ENCODE results near the gene SCGB1C1. TPM values are rescaled to one million over a fixed set of nuclear protein-coding genes. Genes with fewer than 3 reads are reported as not detected.

The SCGB1C1 gene
- total and polyA plus RNA-seq, 9 of the 15 experiments (the other 6 are each of a cell fraction or from before 2014, with no cell fraction given): not detected

- peak; percentile 52; the same call in 1 of the 2 replicates for TF ChIP-seq E2F3 (CRISPR knock-in tag; IDR thresholded peaks at IDR 0.05)
- TF ChIP-seq RAD51 (IDR thresholded peaks at IDR 0.05; ENCODE audit: borderline replicate concordance, low read depth): no peak
- no peak for TF ChIP-seq GTF3C2 (IDR thresholded peaks at IDR 0.05; ENCODE audit: borderline replicate concordance, extremely low read depth, insufficient read length)
- TF ChIP-seq, protein P1, sequence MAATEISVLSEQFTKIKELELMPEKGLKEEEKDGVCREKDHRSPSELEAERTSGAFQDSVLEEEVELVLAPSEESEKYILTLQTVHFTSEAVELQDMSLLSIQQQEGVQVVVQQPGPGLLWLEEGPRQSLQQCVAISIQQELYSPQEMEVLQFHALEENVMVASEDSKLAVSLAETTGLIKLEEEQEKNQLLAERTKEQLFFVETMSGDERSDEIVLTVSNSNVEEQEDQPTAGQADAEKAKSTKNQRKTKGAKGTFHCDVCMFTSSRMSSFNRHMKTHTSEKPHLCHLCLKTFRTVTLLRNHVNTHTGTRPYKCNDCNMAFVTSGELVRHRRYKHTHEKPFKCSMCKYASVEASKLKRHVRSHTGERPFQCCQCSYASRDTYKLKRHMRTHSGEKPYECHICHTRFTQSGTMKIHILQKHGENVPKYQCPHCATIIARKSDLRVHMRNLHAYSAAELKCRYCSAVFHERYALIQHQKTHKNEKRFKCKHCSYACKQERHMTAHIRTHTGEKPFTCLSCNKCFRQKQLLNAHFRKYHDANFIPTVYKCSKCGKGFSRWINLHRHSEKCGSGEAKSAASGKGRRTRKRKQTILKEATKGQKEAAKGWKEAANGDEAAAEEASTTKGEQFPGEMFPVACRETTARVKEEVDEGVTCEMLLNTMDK (IDR thresholded peaks at IDR 0.05; ENCODE audit: borderline replicate concordance, insufficient read depth, low read depth, low read length, poor library complexity, severe bottlenecking): no peak
- TF ChIP-seq ZNF551 (CRISPR knock-in tag; IDR thresholded peaks at IDR 0.05): no peak
- TF ChIP-seq DLX4 (CRISPR knock-in tag; IDR thresholded peaks at IDR 0.05): no peak
- no peak for TF ChIP-seq ZNF121 (CRISPR knock-in tag; conservative IDR thresholded peaks at IDR 0.05)
- TF ChIP-seq TSHZ1 (CRISPR knock-in tag; IDR thresholded peaks at IDR 0.05): no peak
- TF ChIP-seq NFXL1 (CRISPR knock-in tag; IDR thresholded peaks at IDR 0.05): no peak
- no peak for TF ChIP-seq EHMT2 (IDR thresholded peaks at IDR 0.05)
- TF ChIP-seq, protein P2, sequence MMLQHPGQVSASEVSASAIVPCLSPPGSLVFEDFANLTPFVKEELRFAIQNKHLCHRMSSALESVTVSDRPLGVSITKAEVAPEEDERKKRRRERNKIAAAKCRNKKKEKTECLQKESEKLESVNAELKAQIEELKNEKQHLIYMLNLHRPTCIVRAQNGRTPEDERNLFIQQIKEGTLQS (IDR thresholded peaks at IDR 0.05): no peak
- TF ChIP-seq, protein P2 (CRISPR knock-in tag; conservative IDR thresholded peaks at IDR 0.05): peak; percentile 62; the same call in 1 of the 2 replicates
- no peak for TF ChIP-seq HSF4 (CRISPR knock-in tag; IDR thresholded peaks at IDR 0.05; ENCODE audit: borderline replicate concordance)
- TF ChIP-seq ZNF668 (CRISPR knock-in tag; IDR thresholded peaks at IDR 0.05): no peak
- no peak; a peak in 1 of 4 replicates for TF ChIP-seq SIN3A (IDR thresholded peaks at IDR 0.05; ENCODE audit: borderline replicate concordance in 2 of 2, control insufficient read depth in 1 of 2, low read depth in 2 of 2, low read length in 2 of 2)
- no peak; the same call in 1 of the 2 replicates for TF ChIP-seq ZZZ3 (IDR thresholded peaks at IDR 0.05)
Measured at GRCh38 chr11:235997-236773, 43.3 kb downstream of the SCGB1C1 start, which contains the start of gene SIRT3 (continued).

All from K562 (cell line).